ENCODE measurements around the gene DNAL1.
"Not testable (repeated sequence)": the region's sequence is repeated elsewhere in the genome, so short reads cannot be mapped to it uniquely, and the experiment has no call there.

The DNAL1 gene

DNA sequence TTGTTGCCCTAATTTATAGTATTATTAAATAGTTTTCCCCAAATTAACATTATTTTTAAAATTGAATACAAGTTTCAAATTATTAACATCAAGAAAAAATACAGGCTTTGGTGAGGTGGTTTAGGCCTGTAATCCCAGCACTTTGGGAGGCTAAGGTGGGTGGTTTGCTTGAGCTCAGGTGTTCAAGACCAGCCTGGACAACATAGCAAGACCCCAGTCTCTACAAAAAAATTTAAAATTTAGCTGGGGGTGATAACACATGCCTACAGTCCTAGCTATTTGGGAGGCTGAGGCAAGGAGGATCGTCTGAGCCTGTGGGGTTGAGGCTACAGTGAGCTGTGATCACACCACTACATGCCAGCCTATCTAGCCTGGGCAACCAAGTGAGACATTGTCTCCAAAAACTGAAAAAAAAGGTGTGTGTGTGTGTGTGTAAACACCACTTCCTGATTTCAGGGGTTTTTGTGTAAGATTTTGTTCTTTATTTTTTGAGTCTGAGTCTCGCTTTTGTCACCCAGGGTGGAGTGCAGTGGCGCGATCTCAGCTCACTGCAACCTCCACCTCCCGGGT, 3.9 kb upstream of the DNAL1 start:
- DNase-seq: no peak

DNA sequence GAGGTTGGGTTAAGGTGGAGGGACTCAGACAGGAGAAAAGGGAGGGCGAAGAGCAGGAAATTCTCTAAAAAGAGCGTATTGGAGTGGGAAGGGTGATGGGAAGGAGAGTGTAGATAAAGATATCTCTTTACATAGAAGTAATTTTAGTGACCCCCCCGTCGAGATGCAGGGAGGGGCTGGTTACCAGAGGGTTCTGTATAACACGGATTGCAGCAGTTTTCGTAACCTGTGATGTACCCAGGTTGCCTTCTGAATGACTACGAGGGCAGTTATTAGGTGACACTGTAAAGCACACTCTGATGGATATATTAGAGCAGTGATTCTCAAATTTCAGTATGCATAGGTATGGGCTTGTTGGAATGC, 443 bp downstream of the DNAL1 start:
- DNase-seq: no peak

DNA sequence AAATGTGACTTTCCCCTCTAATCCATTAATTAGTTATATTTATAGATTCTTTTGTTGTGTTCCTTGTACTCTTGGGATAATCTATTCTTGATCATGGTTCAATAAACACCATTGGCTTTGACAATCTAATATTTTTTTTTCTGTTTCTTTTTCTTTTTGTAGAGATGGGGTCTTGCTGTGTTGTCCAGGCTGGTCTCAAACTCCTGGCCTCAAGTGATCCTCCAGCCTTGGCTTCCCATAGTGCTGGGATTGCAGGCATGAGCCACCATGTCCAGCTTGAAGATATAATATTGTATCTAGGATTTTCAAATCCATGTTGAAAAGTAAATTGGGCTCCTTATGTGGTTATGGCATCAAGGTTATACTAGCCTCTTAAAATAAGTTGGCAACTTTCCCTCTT, 6.2 kb downstream of the DNAL1 start:
- DNase-seq: no peak

DNA sequence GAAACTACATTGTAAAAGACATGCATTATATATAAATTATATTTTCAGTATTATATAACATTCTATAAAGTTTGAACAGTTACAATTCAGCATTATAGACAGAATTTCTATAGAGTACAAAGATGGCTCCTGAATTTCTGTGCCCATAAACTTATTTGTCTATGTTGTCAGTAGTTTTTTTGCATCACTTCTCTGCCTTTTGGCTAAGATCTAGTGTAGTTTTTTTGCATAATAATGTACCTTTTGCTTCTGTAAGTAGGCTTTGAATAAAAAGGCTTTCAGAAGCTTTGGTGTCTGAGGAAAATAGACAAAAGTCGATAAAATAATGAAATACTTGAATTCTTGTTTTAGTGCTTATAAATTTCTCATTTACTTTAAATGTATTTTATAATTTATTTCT, 11.1 kb downstream of the DNAL1 start:
- DNase-seq: no peak

DNA sequence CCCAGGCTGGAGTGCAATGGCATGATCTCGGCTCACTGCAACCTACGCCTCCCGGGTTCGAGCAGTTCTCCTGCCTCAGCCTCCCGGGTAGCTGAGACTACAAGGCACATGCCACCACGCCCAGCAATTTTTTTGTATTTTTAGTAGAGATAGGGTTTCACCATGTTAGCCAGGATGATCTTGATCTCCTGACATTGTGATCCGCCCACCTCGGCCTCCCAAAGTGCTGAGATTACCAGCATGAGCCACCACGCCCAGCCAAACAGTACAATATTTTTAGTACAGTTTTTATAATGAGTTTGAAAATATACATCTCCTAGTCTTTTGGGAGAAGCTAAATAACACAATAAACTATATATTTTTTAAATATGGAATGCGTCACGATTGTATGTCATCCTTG, 14.4 kb downstream of the DNAL1 start:
- not testable (repeated sequence) for DNase-seq

DNA sequence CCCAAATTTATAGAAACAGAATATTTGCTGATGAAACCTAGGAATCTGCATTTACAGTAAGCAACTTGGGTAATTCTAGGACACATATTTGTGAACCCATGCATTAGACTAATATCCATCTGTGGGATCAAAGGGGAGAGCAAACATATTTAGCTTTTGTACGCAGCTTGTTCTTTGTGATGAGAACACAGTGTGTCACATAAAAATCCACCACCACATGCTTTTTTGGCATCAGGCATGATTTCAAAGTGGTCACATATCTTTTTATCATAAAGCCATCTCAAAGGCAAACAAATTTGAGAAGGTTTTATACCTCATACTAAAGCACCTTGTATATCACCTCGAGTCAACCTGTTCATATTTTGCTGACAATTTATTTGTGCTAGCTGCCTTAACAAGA, 15.7 kb downstream of the DNAL1 start:
- DNase-seq: no peak

DNA sequence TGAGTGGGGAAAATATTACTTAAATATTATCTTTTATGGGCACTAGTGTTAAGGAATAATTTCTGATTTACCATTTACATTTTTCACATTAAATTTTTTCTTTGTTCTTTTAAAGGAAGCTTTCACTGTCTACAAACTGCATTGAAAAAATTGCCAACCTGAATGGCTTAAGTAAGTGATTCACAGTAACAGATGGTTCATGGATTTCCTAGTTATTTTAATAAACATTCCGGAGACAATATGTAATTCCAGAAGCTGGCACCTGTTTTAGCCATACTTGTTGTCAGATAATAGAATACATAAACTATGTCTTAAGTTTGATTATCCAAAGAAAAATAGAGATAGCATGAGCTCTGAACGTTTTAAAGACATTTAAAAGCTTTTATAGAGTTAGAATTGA, 17.1 kb downstream of the DNAL1 start:
- DNase-seq: peak; percentile 18

DNA sequence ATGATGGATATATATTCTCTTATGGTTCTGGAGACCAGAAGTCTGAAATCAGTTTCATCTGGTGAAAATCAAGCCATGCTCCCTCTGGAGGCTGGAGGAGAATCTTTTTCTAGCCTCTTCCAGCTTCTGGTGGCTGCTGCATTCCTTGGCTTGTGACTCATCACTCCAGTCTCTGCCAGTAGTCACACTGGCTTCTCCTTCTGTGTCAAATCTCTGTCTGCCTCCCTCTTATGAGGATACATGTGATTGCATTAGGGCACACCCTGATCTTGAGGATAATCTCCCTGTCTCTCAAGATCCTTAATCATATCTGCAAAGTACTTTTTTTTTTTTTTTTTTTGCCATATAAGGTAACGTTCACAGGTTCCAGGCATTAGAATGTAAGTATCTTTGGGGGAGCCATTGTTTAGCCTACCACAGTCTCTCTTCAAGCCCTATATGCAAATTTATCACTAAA, 17.7 kb downstream of the DNAL1 start:
- peak; percentile 39 for DNase-seq

DNA sequence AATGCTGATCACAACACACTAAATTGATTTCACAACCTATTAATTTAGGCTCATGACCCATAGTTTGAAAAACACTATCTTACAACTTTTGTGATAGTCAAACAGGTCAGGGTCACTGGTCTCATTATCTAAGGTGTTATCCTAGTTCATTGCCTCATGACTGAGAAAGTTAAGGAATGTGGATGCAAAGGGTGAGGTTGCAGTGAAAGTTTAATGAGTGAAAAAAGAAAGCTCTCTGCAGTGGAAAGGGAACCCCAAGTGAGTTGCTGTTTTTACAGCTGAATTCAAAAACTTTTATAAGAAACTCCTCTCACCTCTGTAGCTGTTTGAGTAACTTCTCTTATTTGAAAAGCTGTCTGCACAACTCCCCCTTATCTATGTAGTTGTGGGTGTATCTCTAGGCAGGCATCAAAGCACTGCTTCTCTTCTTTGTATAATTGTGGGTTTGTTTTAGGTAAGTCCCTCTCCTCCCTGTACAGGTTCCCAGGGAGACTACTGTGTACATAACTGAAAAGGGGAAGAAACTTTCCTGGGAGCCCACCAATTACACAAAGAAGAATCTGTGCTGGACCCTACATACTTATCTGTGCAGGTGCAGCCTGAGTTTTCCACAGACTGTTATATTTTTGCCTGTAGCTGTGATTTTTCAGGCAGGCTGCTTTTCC, 18.9 kb downstream of the DNAL1 start:
- no peak for DNase-seq

DNA sequence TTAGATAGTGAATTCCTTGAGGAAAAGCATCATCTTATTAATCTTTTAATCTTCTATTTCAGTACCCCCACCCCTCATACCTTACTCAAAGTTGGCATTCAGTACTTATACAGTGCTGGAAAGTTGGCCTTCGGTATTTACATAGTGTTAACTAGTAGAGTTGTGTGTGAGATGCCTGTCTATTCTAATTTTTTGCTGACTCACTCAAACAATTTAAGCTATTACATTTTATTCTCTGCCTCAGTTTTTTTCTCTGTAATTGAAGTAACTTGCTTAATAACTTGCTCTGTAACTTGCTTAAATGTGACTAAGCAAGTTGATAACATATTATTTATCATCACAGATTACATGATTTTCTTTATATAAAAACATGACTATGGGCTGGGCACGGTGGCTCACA, 20.3 kb downstream of the DNAL1 start:
- no peak for DNase-seq

DNA sequence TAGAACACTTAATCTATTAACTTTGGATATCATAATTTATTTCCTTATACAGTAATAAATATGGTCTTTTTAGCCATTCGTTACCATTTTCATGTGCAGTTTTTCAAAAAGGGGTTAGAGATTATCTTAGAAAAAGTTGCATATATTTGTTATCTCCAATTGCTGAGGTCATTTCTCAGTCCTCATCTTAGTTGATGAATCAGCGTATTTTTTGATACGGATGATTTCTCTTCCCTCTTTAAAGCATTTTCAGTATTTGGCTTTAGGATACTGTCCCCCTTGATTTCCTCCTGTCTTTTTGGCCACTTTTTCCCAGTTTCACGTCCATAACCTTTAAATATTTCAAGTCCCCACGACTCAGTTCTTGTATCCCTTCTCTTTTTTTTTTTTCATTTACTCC, 21.8 kb downstream of the DNAL1 start:
- DNase-seq: no peak

DNA sequence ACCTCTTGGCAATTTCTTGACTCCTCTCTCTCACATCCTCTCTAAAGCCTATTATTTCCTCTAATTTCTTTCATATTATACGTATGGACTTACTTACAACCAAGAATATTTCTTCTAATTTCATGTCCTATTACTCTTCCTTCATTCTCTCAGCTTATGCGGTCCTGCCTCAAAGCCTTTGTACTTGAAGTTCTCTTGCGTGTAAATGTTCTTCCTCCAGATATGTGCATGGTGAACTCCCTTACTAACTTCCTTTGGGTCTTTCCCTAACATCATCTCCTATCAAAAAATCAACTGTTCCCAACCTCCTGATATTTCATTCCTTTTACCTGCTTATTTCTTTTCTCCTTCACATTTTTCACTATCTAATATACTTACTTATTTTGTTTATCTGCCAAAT, 23.1 kb downstream of the DNAL1 start:
- no peak for DNase-seq

DNA sequence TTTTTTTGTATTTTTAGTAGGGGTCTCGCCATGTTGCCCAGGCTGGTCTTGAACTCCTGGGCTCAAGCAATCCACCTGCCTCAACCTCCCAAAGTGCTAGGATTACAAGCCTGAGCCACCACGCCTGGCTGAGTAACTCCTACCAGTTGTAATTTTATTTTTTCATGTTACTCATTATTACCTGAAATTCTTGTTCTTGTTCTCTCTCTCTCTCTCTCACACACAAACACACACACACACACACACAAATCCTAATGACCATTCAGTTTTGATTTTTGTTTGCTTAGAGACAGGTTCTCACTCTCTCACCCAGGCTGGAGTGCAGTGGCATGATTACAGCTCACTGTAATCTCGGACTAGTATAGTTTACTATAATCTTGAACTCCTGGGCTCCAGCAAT, 30.2 kb downstream of the DNAL1 start:
- no peak for DNase-seq

DNA sequence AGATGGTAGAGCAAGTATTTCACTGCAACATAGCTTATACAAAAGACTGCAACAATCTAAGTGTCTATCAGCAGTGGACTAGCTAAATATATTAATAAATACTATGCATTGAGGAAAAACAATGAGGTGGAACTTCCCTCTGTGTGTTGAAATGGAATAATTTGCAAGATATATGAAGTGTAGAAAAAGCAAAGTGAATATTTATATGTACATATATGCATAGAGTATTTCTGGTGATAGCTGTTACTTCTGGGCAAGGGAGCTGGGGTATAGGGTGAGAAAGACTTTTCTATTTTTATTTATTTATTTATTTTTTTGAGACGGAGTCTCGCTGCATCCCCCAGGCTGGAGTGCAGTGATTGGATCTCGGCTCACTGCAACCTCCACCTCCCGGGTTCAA, 33.9 kb downstream of the DNAL1 start:
- DNase-seq: no peak

DNA sequence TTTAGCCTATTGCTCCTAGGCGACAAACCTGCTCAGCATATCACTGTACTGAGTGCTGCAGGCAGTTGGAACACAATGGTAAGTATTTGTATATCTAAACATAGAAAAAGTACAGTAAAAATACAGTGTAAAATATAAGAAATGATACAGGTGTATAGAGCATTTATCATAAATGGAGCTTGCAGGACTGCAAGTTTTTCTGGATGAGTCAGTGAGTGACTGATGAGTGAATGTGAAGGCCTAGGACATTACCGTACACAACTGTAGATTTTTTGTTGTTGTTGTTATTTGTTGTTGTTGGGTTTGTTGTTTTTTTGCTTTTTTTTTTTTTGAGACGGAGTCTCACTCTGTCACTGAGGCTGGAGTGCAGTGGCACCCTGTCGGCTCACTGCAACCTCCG, 36.0 kb downstream of the DNAL1 start:
- DNase-seq: no peak

DNA sequence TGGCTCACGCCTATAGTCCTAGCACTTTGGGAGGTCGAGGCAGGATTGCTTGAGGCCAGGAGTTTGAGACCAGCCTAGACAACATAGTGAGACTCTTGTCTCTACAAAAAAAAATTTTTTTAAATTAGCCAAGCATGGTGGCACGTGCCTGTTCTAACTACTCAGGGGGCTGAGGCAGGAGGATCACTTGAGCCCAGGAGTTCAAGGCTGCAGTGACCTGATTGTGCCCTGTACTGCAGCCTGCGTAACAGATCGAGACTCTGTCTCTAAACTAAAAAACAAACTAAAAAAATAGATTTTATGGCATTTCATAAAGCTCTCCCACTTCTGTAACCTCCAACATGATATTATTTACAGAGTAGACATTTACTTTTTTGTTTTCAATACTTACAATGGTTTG, 39.8 kb downstream of the DNAL1 start:
- DNase-seq: no peak

DNA sequence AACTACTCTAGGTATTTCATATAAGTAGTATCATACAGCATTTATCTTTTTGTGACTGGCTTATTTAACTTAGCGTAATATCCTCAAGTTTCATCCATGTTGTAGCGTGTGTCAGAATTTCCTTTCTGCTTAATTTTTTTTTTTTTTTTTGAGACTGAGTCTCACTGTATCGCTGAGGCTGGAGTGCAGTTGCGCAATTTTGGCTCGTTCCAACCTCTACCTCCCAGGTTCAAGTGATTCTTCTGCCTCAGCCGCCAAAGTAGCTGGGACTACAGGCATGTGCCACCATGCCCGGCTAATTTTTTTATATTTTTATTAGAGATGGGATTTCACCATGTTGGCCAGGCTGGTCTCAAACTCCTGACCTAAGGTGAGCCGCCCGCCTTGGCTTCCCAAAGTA, 40.5 kb downstream of the DNAL1 start:
- no peak for DNase-seq

DNA sequence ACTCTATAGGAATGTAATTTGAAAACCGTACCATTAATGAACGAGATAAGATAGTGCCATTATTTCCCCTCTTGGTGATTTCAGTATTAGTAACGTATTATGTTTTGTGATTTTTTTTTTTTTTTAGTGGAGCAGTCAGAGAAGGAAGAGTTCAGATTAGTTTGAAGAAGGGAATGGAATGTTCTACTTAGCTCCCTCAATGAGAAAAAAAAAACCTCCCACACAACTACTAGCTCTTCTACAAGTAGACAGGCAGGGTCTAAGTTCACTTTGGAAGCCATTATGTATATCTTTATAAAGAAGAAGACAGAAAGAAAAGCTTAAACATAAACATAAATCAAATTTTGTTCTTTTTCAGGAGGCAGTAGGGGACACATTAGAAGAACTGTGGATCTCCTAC, 42.1 kb downstream of the DNAL1 start:
- DNase-seq: no peak

DNA sequence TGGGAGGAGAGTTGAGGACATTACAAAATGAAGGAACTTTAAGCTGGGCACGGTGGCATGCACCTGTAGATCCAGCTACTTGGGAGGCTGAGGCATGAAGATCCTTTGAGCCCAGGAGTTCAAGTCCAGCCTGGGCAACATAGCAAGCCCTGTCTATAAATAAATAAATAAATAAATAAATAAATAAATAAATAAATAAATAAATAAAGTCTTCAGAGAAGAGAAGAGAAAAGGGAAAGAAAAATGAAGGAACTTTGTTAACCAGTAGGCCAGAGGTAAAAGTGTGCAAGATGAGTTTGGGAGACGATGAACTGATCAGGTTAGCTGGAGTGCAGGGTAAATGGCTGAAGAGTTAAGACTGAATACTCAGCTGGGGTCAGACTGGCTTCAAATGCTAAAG, 49.3 kb downstream of the DNAL1 start:
- no peak for DNase-seq

DNA sequence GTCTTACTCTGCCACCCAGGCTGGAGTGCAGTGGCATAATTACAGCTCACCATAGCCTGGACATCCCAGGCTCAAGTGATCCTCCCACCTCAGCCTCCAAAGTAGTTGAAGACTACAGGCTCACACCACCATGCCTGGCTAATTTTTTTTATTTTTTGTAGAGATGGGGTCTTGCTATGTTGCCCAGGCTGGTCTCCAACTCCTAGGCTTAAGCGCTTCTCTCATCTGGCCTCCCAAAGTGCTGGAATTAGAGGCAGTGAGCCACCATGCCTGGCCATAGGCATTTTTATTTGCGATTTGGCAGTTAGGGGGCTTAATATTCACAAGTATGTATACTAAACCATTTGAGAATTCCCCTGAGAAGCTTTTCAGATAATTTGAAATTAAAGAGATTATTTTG, 50.3 kb downstream of the DNAL1 start:
- no peak for DNase-seq

DNA sequence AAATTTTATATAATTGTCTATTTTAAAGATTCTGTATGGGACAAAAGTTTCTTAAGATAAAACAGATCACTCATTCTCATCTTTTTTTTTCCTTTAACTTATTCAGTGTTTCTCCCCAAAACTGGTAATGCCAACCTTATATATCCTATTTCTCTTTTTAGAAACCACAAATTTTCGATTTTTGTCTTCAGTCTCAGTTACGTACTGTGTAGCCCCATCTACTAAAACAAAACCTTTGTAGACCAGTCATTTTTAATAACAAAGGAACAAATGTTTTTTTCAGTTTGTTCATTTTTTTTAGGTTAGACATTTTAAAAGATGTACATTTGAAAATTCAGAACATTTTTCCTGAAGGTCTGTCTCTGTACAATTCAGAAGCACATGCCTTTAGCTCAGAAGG, 51.2 kb downstream of the DNAL1 start:
- DNase-seq: no peak

DNA sequence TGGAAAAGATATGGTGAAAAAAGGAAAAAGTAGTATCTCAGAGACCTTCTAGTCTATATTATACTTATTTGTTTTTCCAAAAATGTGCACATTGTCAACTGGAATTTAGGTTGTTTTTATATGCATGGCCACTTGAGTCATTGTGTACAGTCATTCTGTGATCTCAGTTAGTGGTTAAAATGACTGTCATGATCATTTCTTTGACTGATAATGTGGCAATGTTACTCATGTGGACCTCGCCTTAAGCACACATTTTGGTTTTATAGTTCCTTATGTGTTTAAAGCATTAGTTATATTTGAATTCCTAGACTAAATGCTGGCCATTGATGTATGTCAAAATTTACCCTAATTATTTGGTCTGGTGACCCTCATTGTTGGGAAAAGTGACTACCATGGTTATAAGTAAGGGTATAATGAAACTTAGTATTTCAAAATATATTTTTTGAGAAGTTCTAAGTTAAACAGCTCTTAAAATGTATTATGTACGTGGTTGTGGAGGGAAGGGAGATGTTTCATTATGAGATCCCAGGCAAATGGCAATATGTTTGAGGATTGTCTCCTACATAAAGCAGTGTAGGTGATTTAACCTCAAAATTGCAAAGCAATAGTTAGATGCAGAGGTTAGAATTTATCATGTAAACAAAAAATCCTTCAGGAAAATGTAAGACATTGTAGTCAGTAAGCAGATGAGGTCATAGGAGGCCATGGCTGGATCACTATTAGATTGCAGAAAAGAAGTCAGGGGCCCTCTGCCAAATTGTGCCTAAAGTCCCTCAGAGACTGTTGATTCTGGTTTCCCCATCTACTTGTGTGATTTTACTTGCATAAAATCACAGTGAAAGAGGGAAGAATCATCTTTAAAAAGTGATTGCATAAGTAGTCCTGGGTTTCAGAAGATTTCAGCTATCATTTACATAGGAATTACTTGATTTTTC, 51.9 kb downstream of the DNAL1 start:
- DNase-seq: no peak

DNA sequence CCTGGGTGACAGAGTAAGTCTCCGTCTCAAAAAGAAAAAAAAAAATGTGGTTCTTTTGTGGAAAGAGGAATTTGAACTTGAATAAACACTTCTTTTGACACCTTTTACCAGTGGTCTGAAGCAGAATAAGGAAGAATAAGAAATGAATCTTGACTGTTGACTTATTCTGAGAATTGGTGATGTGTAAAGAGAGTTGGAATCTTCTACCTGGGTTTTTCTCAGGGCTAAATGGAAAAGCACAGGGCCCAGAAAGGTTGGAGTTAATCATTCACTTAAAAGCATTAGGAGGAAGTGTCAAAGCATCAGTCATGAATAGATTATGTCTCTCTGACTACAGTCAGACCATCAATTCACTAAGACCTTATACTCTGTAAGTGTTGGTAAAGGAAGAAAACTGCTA, 55.5 kb downstream of the DNAL1 start:
- no peak for DNase-seq

DNA sequence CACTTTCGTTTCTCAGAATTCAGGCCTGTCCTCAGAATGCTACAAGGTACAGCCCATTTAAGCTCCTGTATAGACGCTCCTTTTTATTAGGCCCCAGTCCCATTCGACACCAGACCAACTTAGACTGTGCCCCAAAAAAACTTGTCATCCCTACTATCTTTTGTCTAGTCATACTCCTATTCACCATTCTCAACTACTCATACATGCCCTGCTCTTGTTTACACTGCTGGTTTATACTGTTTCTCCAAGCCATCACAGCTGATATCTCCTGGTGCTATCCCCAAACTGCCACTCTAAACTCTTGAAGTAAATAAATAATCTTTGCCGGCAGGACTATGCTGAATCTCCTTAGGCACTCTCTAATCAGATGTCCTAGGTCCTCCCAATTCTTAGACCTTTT, 63.3 kb downstream of the DNAL1 start:
- not testable (repeated sequence) for DNase-seq

Data from NCI-H1694 (cell line).